ENCODE measurements around the gene PTPRCAP.

Gene PTPRCAP

GRCh38 chr11:67458266-67458665 is 20.8 kb upstream of the PTPRCAP start:
- H3K4me3 ChIP-seq (ENCODE audit: low read depth, low read length), result no peak overlapping the region
- no peak for TF ChIP-seq CTCF (IDR thresholded peaks at IDR 0.05; ENCODE audit: insufficient read depth, low read length, missing control alignments)
- CTCF ChIA-PET, result no interaction called here
- no peak for DNase-seq (ENCODE audit: low read depth, low spot score)
- POLR2A ChIA-PET, result interaction anchor here (0.6 to 1.5 kb wide), 2 partner anchors 10 to 21 kb away, joined by 3 to 8 read pairs; no protein-coding TSS in a partner anchor

- ChIA-PET POLR2A (no interaction called here), CTCF (no interaction called here)
- no peak for DNase-seq (ENCODE audit: low read depth, low spot score)
- no peak overlapping the region for H3K4me3 ChIP-seq (ENCODE audit: low read depth, low read length)
- TF ChIP-seq CTCF (IDR thresholded peaks at IDR 0.05; ENCODE audit: insufficient read depth, low read length, missing control alignments), result no peak
Observed at GRCh38 chr11:67457453-67457852, 20.0 kb upstream of the PTPRCAP start.

- no peak overlapping the region for H3K4me3 ChIP-seq (ENCODE audit: low read depth, low read length)
- ChIA-PET CTCF (interaction anchor here (1.2 kb wide), 1 partner anchor 54 kb away, joined by 5 read pairs; the partner anchor contains the start of gene PPP1CA), POLR2A (no interaction called here)
- TF ChIP-seq CTCF (IDR thresholded peaks at IDR 0.05; ENCODE audit: insufficient read depth, low read length, missing control alignments), result no peak
- no peak for DNase-seq (ENCODE audit: low read depth, low spot score)
Observed at GRCh38 chr11:67456068-67456705, 18.7 kb upstream of the PTPRCAP start.

- no peak for TF ChIP-seq CTCF (IDR thresholded peaks at IDR 0.05; ENCODE audit: insufficient read depth, low read length, missing control alignments)
- POLR2A ChIA-PET, result no interaction called here
- no peak for DNase-seq (ENCODE audit: low read depth, low spot score)
- CTCF ChIA-PET, result interaction anchor here (0.9 kb wide), 1 partner anchor 51 kb away, joined by 3 read pairs; no protein-coding TSS in a partner anchor
- H3K4me3 ChIP-seq (ENCODE audit: low read depth, low read length), result no peak within 1 kb of the TSS
Observed at GRCh38 chr11:67455054-67455453, 17.6 kb upstream of the PTPRCAP start, which contains the start of gene CABP4. TSS of gene CABP4 (plus strand) at chr11:67455354. CDS start at chr11:67455424, 70 bp downstream.

- no peak for DNase-seq (ENCODE audit: low read depth, low spot score)
- no peak overlapping the region for H3K4me3 ChIP-seq (ENCODE audit: low read depth, low read length)
- POLR2A ChIA-PET, result no interaction called here
- no peak for TF ChIP-seq CTCF (IDR thresholded peaks at IDR 0.05; ENCODE audit: insufficient read depth, low read length, missing control alignments)
- CTCF ChIA-PET, result interaction anchor here (0.9 kb wide), 1 partner anchor 52 kb away, joined by 3 read pairs; no protein-coding TSS in a partner anchor
Observed at GRCh38 chr11:67453816-67454732, 16.6 kb upstream of the PTPRCAP start.
